Panc1 (cell line): ENCODE results near the gene AKAP13. TPM values are rescaled to one million over a fixed set of nuclear protein-coding genes. Genes with fewer than 3 reads are reported as not detected.

ENCODE experiments used
- ATAC-seq: fragments of 200-7000 bp; cut with Tn5 transposase; 2 replicates; pipeline ENCODE4 v1.9.1; 2020; ENCODE audit warnings: mild to moderate bottlenecking, moderate library complexity
- BruUV-seq: library from RNA; stranded (reverse); fragments of 400-500 nt; replicated peaks from 2 replicates; lab custom pipeline; 2021; lab: Mats Ljungman, UMichigan
- CTCF ChIA-PET: fragments of 300-600 bp; sonication (Branson Sonifier 250); formaldehyde crosslinking; loops from one replicate; lab custom pipeline; 2022; ENCODE audit warnings: antibody characterized with exemption; lab: Charles Lee
- POLR2A ChIA-PET: fragments of 300-600 bp; sonication (Branson Sonifier 250); formaldehyde crosslinking; loops from one replicate; lab custom pipeline; 2022; ENCODE audit warnings: antibody characterized with exemption; lab: Charles Lee
- DNase-seq: peaks from one replicate; pipeline ENCODE4 v3.0.0-alpha.2; 2010; ENCODE audit warnings: low read depth, low spot score
- H3K27ac ChIP-seq: 2 replicates; pipeline ENCODE4 v1.5.1; 2011; ENCODE audit warnings: mild to moderate bottlenecking, low read length, inconsistent platforms
- H3K27me3 ChIP-seq: fragments of 200-500 bp; sonication (Bioruptor generic); 2 replicates; pipeline ENCODE4 v1.6.0; 2014; ENCODE audit warnings: low read length, inconsistent platforms; ENCODE audit not compliant: control insufficient read depth, insufficient read depth
- H3K36me3 ChIP-seq: fragments of 200-500 bp; sonication (Bioruptor generic); 2 replicates; pipeline ENCODE4 v1.5.1; 2014; ENCODE audit warnings: inconsistent platforms, mild to moderate bottlenecking, low read length, moderate library complexity; ENCODE audit not compliant: control insufficient read depth, insufficient read depth
- H3K4me1 ChIP-seq: 2 replicates; pipeline ENCODE4 v1.5.1; 2011; ENCODE audit warnings: inconsistent platforms, mild to moderate bottlenecking, low read length, moderate library complexity; ENCODE audit not compliant: control insufficient read depth, insufficient read depth
- H3K4me3 ChIP-seq, 2 experiments: 2 replicates each; pipeline ENCODE4 v1.5.1; 2011 to 2012; ENCODE audit warnings: low read depth in 2 of 2, low read length in 2 of 2, mild to moderate bottlenecking in 2 of 2, inconsistent platforms in 1 of 2, moderate library complexity in 1 of 2
- H3K9me3 ChIP-seq: fragments of 200-500 bp; sonication (Bioruptor generic); 2 replicates; pipeline ENCODE4 v1.5.1; 2014; ENCODE audit warnings: low read depth, mild to moderate bottlenecking, inconsistent platforms, low read length, moderate library complexity; ENCODE audit not compliant: control insufficient read depth, insufficient read depth
- POLR2AphosphoS5 ChIP-seq: IDR thresholded peaks from 2 replicates; pipeline ENCODE4 v1.6.1; 2012; ENCODE audit warnings: mild to moderate bottlenecking, low read depth, low read length, moderate library complexity
- REST ChIP-seq, 2 experiments: IDR thresholded peaks; 2 replicates each; pipeline ENCODE4 v1.6.1; 2011 to 2012; ENCODE audit warnings: low read depth in 2 of 2, control low read depth in 1 of 2, low read length in 1 of 2, mild to moderate bottlenecking in 1 of 2, moderate library complexity in 1 of 2; ENCODE audit not compliant: insufficient read depth in 1 of 2
- SIN3A ChIP-seq: IDR thresholded peaks from 2 replicates; pipeline ENCODE4 v1.6.1; 2012; ENCODE audit warnings: low read depth, mild to moderate bottlenecking, low read length, moderate library complexity, borderline replicate concordance; ENCODE audit not compliant: insufficient read depth
- TCF7L2 ChIP-seq: IDR thresholded peaks from 2 replicates; pipeline ENCODE4 v1.6.1; 2011; ENCODE audit warnings: mild to moderate bottlenecking, low read depth, low read length, inconsistent platforms
- in situ Hi-C: cut with HindIII; loops from 2 replicates; pipeline ENCODE4 v1.10.0; 2016; ENCODE audit warnings: low sequenced_read_pairs, low pct_unique_long_range_greater_than_20kb
- intact Hi-C: fragments of 100-400 bp; cut with micrococcal nuclease; formaldehyde crosslinking; loops from one replicate; pipeline ENCODE4 v1.10.0; 2022; ENCODE audit not compliant: unreplicated experiment
- total RNA-seq: library from RNA; stranded (reverse); gene quantifications from one replicate; pipeline ENCODE4 v1.2.1, GENCODE V29; 2021; ENCODE audit not compliant: unreplicated experiment
- TF ChIP-seq, protein P1 (sequence below): fragments of 450-650 bp; IDR thresholded peaks from 2 replicates; pipeline ENCODE4 v1.5.1; 2017; ENCODE audit warnings: mild to moderate bottlenecking

AKAP13 gene
- total RNA-seq, 1 experiment from 2014 or later: 94.2 TPM

DNA sequence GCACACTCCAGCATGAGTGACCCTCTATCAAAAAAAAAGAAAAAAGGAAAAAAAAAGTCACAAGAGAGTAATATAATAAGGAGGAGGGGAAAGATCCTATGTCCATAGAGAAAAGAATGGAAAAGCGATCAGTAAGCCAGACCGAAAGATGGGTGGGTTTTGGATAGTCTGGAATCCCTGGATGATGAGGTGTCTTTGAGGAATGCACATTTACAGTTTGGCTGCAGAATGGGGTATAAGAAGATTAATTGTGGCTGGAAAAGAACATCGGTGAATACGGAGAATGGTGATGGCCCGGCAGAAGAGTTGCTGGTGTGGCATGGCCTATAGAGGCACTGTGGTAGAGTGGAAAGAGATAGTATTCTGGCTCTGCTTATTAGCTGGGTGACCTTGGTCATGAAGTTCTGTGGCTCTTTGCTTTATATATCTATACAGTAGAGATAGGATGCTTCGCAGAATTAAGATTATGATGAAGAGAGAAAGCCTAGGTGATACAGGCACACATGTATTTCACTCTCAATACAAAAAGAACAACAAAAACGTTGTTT is 187.9 kb downstream of the AKAP13 start:
- no peaks in the 10 kb centered on the region for H3K36me3 ChIP-seq
- in situ Hi-C loops (no loop called here), intact Hi-C loops (no loop called here)
- H3K27me3 ChIP-seq: no peaks in the 10 kb centered on the region
- H3K9me3 ChIP-seq: no peaks in the 10 kb centered on the region
- ChIA-PET CTCF (interaction anchor here (0.7 kb wide), 1 partner anchor 234 kb away, joined by 4 read pairs; no protein-coding TSS in a partner anchor), POLR2A (no interaction called here)
- no peak overlapping the region for H3K27ac ChIP-seq
- no peak overlapping the region for H3K4me3 ChIP-seq
- TF ChIP-seq POLR2AphosphoS5 (no peak), REST (IDR thresholded peaks at IDR 0.05; ENCODE audit: insufficient read depth in 1 of 2, low read depth in 2 of 2, low read length in 1 of 2) (no peak), SIN3A (no peak), TCF7L2 (no peak)
- TF ChIP-seq, protein P1, sequence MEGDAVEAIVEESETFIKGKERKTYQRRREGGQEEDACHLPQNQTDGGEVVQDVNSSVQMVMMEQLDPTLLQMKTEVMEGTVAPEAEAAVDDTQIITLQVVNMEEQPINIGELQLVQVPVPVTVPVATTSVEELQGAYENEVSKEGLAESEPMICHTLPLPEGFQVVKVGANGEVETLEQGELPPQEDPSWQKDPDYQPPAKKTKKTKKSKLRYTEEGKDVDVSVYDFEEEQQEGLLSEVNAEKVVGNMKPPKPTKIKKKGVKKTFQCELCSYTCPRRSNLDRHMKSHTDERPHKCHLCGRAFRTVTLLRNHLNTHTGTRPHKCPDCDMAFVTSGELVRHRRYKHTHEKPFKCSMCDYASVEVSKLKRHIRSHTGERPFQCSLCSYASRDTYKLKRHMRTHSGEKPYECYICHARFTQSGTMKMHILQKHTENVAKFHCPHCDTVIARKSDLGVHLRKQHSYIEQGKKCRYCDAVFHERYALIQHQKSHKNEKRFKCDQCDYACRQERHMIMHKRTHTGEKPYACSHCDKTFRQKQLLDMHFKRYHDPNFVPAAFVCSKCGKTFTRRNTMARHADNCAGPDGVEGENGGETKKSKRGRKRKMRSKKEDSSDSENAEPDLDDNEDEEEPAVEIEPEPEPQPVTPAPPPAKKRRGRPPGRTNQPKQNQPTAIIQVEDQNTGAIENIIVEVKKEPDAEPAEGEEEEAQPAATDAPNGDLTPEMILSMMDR: no peak
- DNase-seq (no peak), ATAC-seq (no peak; the same call in 1 of the 2 replicates)
- no peaks in the 10 kb centered on the region for H3K4me1 ChIP-seq
- BruUV-seq: no TSS peak

- H3K27me3 ChIP-seq: no peaks in the 10 kb centered on the region
- no TSS peak for BruUV-seq
- TF ChIP-seq REST (IDR thresholded peaks at IDR 0.05; ENCODE audit: insufficient read depth in 1 of 2, low read depth in 2 of 2, low read length in 1 of 2) (no peak), SIN3A (no peak), TCF7L2 (no peak), POLR2AphosphoS5 (no peak)
- TF ChIP-seq, protein P1: no peak
- H3K9me3 ChIP-seq: no peaks in the 10 kb centered on the region
- no peaks in the 10 kb centered on the region for H3K4me1 ChIP-seq
- POLR2A ChIA-PET: no interaction called here
- in situ Hi-C loops: no loop called here
- CTCF ChIA-PET: no interaction called here
- ATAC-seq (no peak), DNase-seq (no peak)
- H3K36me3 ChIP-seq: no peaks in the 10 kb centered on the region
- H3K4me3 ChIP-seq: no peak overlapping the region
- intact Hi-C loops: no loop called here
- H3K27ac ChIP-seq: no peak overlapping the region
Observed at GRCh38 chr15:85570336-85570735, 189.9 kb downstream of the AKAP13 start.
